NCI-H774 (cell line): ENCODE results near the gene AMN.

ENCODE experiments used
- DNase-seq: peaks from one replicate; lab custom pipeline; 2025; lab: John Stamatoyannopoulos, UW

The AMN gene

DNA sequence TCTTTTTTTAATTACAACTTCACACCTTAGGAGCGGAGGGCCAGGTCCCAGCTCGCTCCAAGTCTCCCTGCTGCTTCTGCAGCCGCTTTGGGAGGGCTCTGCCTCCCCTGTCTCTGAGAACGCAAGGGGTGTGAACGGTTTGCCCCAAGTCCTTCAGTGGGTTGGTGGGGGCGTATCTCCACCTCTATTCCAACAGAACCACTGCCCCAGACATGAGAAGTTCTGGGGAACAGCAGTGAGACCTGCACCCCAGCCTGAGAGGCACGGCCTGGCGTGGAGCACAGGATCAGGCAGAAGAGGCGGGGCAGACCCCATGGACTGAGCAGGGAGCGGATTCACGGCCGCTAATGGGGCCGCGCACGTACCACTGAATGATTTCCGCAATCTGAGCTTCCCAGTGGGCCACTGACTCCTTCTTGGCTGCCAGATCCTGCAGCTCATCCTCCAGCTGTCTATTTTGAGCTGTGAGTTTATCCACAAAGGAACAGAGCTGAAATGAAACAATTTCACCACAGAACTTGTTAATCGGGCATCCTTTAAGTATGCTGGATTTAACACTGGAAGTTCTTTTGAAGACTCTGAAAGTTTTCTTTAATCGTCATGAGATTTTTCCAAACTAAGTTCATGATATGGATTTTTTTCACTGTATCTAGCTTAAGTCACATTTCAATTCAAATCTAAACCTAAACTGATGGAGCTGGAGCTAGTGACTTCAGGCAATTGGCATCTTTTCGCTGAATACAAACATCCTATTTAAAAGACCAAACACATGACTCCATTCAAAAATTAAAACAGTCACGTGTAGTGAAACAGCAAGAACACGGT lies 44.4 kb downstream of the AMN start:
- DNase-seq, result no peak

DNA sequence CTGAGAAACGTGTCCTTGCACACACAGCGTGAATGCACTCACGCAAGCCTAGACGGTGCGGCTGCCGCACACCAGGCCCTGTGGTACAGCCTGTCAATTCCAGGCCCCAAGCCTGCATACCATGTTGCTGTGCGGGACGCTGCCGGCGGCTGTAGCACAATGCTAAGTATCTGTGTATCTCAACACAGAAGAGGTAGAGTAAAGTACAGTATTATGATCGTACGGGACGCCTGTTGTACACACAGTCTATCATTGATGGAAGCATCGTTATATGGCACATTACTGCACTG lies 45.0 kb downstream of the AMN start:
- DNase-seq, result no peak

DNA sequence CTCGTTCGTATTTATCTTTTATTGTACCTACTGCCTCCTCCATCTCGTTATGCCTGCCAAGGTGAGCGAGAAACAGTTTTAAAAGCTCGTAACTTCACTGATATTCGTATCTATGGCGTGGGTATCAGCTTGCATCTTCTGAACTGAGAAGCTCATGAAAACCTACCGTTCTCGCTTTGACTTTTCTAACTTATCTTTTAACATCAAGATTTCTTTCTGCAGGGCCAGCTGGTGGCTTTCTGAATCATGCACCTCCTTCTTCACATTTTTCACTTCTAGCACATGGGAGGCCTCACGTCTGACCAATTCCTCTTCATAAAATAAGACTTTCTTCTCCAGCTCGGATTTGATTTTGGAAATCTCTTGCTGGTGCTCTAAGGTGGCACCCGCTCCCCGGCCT lies 45.8 kb downstream of the AMN start:
- no peak for DNase-seq

DNA sequence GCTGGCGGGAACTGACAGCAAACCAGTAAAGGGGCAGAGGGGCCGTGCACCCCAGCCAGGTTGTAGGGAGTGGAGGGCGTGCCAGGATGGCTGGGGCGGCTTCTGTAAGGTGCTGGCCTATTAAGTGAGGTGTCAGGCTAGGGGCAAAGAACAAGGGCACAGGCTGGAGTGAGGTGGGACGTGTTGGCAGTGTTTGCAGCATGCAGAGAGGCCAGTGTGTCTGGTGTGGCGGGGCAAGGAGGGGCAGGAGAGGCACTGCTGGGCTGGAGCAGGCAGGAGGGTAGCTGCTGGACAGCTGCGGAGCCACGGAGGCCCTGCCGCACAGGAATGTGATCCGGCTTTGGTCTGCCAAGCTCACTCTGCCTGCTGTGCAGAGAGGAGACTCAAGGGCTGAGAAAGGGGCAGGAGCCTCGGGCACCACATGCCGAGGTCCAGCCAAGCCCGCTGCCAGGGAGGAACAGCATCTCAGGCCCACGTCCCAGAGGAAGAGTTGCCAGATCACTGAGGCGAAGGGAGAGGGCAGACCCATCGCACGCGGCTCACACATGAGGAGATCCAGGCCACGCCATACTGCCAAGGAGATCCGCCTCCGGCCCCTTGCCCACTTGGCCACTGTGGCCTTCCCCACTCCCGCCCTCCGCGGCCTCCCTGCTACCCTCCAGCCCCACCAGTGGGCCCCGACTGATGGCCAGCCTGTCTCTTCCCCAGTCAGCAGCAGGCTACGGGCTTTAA lies 46.8 kb downstream of the AMN start:
- no peak for DNase-seq

DNA sequence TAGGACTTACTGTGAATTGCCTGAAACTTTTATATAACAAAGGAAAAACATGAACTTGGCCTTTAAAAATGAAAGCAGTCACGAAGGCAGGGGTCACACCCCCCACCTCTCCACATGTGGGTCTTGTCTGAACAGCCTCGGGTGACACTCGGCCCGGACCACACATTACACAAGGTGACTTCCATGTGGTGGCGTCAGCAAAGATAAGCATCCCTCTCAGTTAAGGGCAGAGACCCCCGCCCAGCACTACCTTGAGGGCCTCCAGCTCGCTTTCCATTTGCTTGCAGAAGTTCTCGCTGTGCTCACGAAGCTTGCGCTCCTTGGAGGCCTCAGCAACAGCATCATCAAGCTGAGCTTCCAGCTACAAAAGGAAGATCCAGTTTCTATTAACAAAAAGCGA lies 47.4 kb downstream of the AMN start:
- DNase-seq, result no peak

DNA sequence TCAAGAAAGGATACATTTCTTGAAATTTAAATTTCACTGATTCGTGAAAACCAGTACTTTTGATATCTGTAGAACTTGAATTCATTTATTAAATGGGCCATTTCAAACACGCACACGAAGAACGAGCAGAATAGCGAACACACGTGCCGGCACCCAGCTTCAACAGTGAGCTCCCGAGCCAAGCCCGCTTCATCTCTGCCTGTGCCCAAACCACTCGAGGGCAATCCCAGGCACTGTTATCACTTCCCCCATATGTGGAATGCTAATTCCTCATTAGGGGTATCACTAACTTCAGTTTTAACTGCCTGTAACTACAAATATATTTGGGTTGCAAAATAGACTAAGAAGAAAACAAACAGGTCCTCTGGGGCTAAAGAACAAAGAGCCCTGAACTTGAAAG lies 48.0 kb downstream of the AMN start:
- no peak for DNase-seq

DNA sequence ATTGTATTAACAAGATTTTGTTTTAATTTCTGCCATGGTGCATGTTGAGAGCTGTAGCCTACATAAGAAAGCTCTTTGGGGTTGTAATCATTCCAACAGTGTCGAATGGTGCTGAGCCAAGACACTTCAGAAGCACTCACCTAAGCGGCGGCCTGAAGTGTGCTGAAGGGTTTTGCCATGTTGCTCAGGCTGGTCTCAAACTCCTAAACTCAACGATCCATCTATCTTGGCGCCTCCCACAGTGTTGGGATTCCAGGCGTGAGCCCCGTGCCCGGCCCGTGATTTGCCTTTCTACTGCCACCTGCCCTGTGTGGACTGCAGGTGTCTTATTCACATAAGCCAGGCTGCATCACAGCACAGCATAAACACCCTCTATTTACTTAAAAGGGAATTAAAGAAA lies 48.9 kb downstream of the AMN start:
- no peak for DNase-seq

DNA sequence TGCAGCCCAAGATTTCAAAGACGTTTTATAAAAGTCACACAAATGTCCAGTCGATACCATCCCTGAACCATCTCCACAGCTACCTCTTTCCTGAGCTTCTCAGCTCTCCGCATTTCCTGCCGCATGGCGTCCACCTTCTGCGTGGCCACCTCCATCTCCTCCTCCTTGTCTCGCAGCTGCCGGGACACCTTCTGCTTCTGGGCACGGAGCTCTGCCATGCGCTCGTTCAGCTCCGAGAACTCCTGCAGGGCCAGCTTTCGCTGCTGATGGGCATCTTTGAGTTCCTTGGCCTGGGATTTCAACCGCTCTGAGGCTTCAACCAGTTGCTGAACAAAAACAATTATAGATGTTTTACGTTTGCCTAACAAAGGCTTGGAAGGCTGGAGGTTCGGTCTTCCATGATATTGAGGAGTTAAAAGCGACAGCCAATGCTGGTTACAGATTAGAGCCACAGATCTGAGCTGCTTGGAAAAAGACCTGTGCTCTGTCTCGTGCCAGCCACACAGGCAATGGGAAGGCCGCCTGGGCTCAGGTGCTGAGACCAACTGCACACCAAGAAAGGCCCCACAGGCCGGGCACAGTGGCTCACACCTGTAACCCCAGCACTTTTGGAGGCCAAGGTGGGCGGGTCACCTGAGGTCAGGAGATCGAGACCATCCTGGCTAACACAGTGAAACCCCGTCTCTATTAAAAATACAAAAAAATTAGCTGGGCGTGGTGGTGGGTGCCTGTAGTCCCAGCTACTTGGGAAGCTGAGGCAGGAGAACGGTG lies 49.6 kb downstream of the AMN start:
- DNase-seq, result no peak

DNA sequence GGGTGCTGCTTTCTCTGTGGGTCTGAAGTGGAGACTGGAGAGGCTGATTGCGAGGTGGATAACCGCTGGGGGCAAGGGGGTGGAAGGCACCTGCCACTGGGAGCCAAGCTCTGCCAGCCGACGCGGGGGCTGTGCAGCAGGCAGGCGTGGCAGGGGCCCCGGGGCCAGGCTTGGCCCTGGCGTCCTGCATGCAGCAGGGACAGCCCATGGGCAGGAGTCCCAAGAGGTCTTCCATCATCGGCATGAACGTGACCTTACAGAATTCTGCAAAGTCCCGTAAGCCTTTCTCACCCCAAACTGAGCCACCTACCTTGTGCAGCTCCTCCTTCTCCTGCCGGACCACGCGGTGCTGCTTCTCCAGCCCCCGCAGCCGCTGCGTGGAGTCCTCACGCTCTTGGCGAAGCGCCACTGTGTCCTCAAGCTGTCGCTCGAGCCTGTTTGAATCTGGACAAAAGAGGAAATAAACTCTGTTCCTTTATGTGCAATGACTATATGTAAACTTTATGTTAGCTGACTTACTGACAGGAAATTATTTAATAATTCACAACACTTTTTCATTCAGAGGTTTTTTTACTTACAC lies 51.3 kb downstream of the AMN start:
- DNase-seq, result no peak

DNA sequence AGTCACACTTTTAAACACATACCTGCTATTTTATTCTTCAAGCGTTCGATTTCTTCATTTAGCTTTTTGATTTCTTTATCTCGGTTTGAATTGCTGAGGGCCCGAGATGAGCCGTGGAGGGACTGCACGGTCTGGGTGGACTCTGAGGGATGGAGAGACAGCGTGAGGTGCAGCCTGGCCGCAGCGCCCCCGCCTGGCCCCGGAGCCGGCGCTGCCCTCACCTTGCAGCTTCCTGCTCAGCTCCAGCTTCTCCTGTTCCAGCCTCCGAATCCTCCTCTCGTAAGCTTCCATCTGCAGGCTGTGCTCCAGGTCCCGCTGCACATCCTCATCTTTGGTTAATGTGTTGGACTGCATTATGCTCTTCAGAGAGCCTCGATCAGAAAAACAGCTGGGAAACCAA lies 53.2 kb downstream of the AMN start:
- no peak for DNase-seq

DNA sequence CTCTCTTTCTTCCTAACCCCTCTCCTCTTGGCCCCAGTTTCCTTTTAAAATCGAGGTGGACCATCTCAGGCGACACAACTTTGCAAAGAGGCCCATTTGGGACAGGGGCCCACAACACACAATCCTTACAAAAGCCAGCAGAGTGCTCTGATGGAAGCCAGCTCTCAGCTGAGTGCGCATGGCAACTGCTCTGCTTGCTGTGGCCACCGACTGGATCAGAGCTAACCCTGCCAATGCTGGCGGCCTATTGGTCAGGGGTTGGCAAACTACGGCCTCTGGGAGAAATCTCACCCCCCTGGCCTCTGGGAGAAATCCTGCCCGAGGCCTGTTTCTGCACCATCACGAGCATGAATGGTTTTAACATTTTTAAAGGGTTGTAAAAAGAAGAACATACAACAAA lies 55.0 kb downstream of the AMN start:
- no peak for DNase-seq

DNA sequence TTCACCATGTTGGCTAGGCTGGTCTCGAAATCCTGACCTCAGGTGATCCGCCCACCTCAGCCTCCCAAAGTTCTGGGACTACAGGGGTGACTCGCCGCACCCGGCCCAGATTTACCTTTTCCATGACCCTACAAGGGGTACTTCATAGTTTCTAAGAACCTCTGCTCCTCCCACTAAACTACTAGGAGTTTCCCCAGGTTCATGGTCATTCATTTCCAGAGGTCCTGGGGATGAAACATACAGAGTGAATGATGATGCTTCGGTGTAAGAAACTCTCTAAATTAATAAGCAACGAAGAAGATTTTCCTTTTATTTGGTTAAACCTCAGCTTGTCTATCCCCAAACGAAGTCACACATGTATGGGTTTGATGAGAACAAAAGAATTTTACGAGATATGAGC lies 56.9 kb downstream of the AMN start:
- no peak for DNase-seq

DNA sequence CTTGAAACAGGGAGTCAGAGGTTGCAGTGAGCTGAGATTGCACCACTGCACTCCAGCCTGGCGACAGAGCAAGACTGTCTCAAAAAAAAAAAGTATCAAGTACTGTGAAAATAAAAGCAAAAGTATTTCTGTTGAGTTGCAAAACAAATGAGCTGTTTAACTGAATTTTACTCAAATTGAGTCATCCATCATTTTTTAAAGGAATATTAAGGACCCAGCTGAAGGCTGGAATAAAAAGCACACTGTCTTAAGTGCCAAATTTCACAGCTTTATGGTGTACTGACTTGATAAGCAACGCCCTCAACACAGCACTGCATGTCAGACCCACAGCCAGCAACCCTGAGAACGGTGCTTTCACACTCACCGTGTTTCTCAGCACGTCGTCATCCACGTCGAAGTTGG lies 57.9 kb downstream of the AMN start:
- no peak for DNase-seq
